Measurements from ENCODE around the gene SLC30A2.
"Not testable (repeated sequence)": the region's sequence is repeated elsewhere in the genome, so short reads cannot be mapped to it uniquely, and the experiment has no call there.

The SLC30A2 gene

GRCh38 chr1:26045722-26046245 is at the start of gene SLC30A2:
SLC30A2 (minus strand) TSS chr1:26046118; CDS start chr1:26045896, 222 bp downstream.
- no peak for DNase-seq (ENCODE audit: low read depth in 3 of 3)

DNA sequence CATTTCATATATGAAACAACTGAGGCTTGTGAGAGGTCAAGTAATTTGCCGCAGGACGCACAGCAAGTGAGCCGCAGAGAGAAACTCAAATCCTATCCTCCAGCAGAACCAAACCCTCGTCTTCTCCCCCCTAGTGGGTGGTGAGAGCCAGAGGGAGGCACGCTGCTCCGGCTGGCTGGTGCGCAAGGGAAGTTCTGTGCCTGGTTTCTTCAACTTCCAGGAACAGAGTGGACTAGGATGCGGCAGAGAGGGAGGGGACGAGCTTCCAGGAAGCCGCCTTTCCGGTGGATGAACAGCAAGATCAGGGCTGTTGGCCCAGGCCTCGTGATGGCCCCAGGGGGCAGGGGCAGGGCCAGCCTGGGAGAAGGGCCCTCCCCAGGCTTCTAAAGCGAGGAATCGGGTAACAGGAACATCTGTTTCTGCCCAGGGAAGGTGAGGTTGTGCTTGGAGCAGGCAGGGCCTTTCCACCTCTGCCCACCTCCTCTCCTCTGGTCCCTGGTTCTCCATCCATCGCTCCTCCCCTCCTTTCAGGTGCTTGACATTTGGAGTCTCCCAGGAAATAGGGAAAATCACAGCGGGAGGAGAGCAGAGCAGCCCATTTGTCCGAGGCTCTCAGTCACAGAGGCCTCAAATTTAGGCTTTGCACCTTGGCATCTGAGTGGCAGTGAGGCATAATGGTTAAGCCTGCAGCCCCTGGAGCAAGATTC is 48.9 kb upstream of the SLC30A2 start:
- DNase-seq (ENCODE audit: low read depth in 3 of 3), result no peak

DNA sequence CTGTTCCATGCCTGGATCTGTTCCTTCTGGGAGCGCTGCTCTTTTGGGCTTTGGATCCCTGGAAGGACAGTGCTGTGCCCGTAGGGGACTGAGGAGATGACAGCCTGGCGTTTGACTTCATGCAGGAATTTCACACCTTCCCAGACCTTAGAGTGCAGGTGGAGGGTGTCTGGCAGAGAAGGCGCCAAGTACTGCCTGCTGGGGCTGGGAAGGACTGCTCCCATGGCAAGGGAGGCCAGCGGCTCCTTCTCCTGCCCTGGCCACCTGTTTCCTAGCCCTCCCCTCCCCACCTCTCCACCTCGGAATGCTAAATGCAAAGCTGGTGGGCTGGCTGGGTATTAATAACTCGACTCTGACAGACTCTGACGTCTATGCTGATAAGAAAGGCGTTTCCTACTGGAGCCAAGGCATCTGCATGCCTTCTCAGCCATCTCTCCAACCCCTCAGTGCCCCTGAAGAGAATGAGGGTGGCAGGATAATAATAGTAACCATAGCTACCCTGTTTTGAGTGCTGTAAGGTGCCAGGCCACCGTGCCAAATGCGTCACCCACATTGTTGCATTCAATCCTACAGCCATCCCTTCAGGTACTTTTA is 48.3 kb upstream of the SLC30A2 start:
- no peak for DNase-seq (ENCODE audit: low read depth in 3 of 3)

DNA sequence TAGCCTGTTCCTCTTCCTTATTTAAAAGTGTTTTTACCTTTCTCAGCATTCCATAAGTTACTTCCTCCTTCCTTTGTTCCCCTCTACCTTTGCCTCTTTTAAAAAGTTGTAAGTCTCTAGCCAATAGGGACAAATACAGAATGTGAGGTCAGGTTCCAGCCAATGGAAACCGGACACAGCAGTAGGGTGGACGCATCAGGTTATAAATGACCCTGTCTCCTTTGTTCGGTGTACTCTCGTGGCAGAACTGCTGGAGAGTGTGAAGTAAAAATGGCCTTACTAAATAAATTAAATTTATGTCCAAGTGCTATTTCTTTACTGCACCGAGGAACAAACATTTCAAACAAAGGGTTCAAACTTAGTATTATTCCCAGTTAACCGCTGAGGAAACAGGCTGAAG is 47.7 kb upstream of the SLC30A2 start:
- not testable (repeated sequence) for DNase-seq (ENCODE audit: low read depth in 3 of 3)

- DNase-seq (ENCODE audit: low read depth in 3 of 3), result no peak
These were observed 46.5 kb upstream of the SLC30A2 start for GRCh38 chr1:26092422-26092821.

GRCh38 chr1:26090893-26091292 is 45.0 kb upstream of the SLC30A2 start:
- no peak for DNase-seq (ENCODE audit: low read depth in 3 of 3)

- no peak for DNase-seq (ENCODE audit: low read depth in 3 of 3)
These were observed 43.2 kb upstream of the SLC30A2 start for GRCh38 chr1:26089125-26089524.

- no peak for DNase-seq (ENCODE audit: low read depth in 3 of 3)
These were observed 38.9 kb upstream of the SLC30A2 start for GRCh38 chr1:26084844-26085243.

- DNase-seq (ENCODE audit: low read depth in 3 of 3), result no peak
These were observed 38.2 kb upstream of the SLC30A2 start for GRCh38 chr1:26084091-26084561.

DNA sequence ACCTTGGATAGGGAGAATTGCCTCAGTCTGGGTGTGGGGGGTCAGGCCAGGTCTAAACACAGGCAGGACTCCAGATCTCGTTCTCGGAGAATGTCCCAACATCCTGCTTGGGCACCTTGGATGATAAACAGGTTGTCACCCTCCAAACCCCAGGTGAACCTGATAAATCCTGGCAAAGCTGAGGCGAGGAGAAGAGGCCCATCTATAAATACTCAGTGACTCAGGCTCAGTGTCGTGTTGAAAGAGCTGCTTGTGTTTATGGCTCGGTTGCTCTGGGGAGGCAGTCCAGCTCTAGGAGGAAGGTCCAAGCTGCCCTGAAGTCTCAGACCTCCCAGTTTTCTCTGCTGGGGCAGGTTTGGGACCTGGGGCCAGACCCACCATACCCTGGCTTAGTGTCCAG is 37.3 kb upstream of the SLC30A2 start:
- DNase-seq (ENCODE audit: low read depth in 3 of 3), result no peak

GRCh38 chr1:26082020-26082350 is 36.1 kb upstream of the SLC30A2 start:
- DNase-seq (ENCODE audit: low read depth in 3 of 3), result no peak

DNA sequence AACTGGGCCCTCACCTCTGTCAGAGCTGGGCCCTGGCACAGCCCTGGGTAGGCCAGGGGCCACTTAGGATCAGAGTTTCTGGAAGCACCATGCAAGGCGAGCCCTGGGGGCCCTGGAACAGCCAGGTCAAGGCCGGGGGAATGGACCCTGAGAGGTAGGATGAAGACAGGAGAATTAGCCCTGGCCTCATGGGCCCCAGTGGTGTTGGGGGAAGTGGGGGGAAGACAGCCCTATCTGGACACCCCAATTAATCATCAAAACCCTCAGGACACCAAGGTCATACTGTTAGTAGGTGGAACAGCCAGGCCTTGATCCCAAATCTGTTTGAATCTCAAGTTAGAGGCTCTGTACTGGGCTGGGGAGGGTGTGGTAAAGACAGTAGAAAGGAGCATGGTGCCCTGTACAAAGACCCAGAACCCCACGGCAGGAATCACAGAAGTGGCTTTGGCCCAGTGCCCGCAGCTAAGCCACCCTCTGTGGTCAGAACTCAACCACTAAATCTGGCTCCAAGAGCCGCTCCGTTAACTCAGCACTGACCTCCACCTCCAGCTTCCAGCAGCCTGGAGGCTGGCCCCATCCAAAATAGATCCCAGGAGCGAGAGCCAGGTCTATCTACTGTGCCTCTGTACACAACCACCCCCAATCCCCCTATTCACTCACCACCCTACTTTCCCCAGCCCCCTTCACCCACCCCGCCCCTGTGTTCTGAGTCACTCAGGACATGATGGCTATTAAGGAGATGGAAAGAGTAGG is 35.5 kb upstream of the SLC30A2 start:
- no peak for DNase-seq (ENCODE audit: low read depth in 3 of 3)

GRCh38 chr1:26079960-26080814 is 34.3 kb upstream of the SLC30A2 start:
- no peak for DNase-seq (ENCODE audit: low read depth in 3 of 3)

- DNase-seq (ENCODE audit: low read depth in 3 of 3), result no peak
These were observed 33.3 kb upstream of the SLC30A2 start for GRCh38 chr1:26079178-26079563.

- DNase-seq (ENCODE audit: low read depth in 3 of 3), result no peak
These were observed 32.6 kb upstream of the SLC30A2 start for GRCh38 chr1:26078286-26079177.

DNA sequence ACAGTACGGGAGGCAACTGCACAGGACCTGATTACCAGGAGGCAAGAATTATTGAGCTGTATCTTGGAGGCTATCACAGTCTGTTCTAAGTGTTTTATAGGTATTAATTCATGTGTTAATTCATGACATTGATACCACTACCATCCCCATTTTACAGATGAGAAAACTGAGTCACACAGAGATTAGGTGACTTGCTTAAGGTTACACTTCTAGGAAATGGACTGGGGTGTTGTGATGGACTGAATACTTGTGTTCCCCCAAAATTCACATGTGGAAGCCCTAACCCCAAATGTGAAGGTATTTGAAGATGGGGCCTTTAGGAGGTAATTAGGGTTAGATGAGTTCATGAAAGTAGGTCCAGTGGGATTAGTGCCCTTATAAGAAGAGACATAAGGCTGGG is 31.6 kb upstream of the SLC30A2 start:
- DNase-seq (ENCODE audit: low read depth in 3 of 3), result no peak

DNA sequence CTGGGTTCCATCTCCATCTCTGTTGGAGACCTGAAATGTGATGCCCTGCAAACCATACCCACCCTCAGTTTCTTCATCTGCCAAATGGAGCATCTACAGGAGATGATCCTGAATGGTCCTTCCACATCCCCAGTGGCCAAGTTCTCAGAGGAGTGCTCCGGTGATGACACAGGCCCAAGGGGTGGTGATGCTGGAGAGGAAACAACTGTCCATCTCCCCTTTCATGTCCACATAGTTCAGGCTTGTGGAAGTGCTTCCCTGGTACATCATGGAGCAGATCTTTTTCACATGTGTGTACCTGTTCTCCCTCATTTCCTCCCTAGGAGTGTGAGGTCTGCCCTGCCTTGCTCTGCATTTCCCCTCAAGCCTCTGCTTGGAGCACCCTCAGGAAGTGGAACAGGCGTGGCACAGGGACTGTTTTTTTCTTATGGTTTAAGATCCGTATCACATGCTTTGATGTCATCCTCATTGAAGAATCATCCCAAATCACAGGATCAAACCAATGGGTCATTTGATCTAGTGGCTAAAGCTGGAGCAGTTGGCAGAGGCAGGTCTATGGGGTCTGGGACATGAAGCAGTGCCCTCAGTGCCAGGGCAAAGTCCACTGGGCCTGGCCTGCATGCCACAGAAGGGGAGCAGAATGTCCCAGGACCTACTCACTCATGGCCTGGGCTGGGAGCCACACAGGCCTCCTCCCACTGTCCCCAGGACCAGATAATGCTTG is 29.7 kb upstream of the SLC30A2 start:
- DNase-seq (ENCODE audit: low read depth in 3 of 3), result no peak

DNA sequence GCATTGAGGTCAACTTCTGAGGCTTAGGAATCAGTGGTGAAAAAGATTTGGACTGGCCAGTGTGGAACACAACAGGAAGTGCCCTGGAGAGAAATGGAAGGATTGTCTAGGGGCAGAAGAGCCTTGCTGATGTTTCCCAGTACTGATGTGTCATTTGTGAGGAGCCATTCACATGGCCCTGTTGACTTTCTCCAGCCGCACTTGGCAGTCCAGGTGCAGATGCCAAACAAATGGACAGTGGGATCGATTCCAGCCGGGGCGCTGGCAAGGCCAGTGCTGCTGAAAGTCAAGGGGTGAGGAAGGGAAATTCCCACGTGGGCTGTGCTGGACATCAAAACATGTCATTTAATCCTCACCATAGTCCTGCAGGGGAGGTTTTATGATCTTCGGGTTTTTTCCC is 26.4 kb upstream of the SLC30A2 start:
- DNase-seq (ENCODE audit: low read depth in 3 of 3), result no peak

DNA sequence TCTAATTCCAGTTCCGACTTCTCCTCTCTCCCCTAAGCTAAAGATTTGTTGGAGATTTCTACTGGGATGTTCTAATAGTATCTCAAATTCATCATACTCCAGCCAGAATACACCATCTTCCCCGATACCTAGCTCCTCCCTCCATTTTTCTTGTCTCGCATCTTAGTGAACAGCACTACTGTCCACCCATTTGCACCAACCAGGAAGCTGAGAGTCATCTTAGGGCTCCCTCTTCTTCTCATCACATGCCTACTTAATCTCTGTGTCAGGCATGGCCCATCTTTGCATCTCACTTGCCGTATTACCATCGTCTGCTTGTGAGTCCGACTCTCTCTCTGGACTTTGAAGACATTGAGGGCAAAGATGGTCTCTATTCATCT is 25.0 kb upstream of the SLC30A2 start:
- no peak for DNase-seq (ENCODE audit: low read depth in 3 of 3)

GRCh38 chr1:26070296-26070962 is 24.5 kb upstream of the SLC30A2 start:
- no peak for DNase-seq (ENCODE audit: low read depth in 3 of 3)
